Measurements from ENCODE around the gene USP47. TPM values are rescaled to one million over a fixed set of nuclear protein-coding genes. Genes with fewer than 3 reads are reported as not detected.

USP47 gene
- total and polyA plus RNA-seq, 2 of the 13 experiments (the other 11 are each of a cell fraction or from before 2014, with no cell fraction given), result 12.2 to 52.7 TPM

- TF ChIP-seq NFE2 (CRISPR knock-in tag; IDR thresholded peaks at IDR 0.05) (no peak), MYNN (CRISPR knock-in tag; IDR thresholded peaks at IDR 0.05; ENCODE audit: low read depth) (peak; percentile 34; the same call in 1 of the 2 replicates), ZBTB44 (CRISPR knock-in tag; IDR thresholded peaks at IDR 0.05) (0 out of 2 replicates have a peak, but pooled peaks have one; percentile 76), HDAC1 (CRISPR knock-in tag; IDR thresholded peaks at IDR 0.05) (peak; percentile 84), HNRNPL (IDR thresholded peaks at IDR 0.05; ENCODE audit: low read depth, low read length) (no peak), RORA (CRISPR knock-in tag; IDR thresholded peaks at IDR 0.05) (no peak), ZNF816 (CRISPR knock-in tag; IDR thresholded peaks at IDR 0.05; ENCODE audit: borderline replicate concordance) (peak; percentile 69; the same call in 1 of the 2 replicates), PAXIP1 (CRISPR knock-in tag; conservative IDR thresholded peaks at IDR 0.05) (peak; percentile 66), ZNF251 (CRISPR knock-in tag; IDR thresholded peaks at IDR 0.05) (no peak), DPF2 (CRISPR knock-in tag; IDR thresholded peaks at IDR 0.05; ENCODE audit: borderline replicate concordance, low read depth) (no peak), ZBTB46 (CRISPR knock-in tag; IDR thresholded peaks at IDR 0.05; ENCODE audit: borderline replicate concordance) (peak; percentile 78; the same call in 1 of the 2 replicates), ATF3 (CRISPR knock-in tag; IDR thresholded peaks at IDR 0.05) (0 out of 2 replicates have a peak, but pooled peaks have one; percentile 7), ZNF383 (CRISPR knock-in tag; IDR thresholded peaks at IDR 0.05; ENCODE audit: borderline replicate concordance) (no peak; the same call in 1 of the 2 replicates), MXD3 (CRISPR knock-in tag; IDR thresholded peaks at IDR 0.05) (peak; percentile 74), HNF1B (CRISPR knock-in tag; IDR thresholded peaks at IDR 0.05) (no peak), PAX8 (CRISPR knock-in tag; IDR thresholded peaks at IDR 0.05; ENCODE audit: borderline replicate concordance) (no peak), GZF1 (CRISPR knock-in tag; IDR thresholded peaks at IDR 0.05) (peak; percentile 87), WIZ (CRISPR knock-in tag; IDR thresholded peaks at IDR 0.05) (0 out of 2 replicates have a peak, but pooled peaks have one; percentile 59), NR1H2 (CRISPR knock-in tag; IDR thresholded peaks at IDR 0.05; ENCODE audit: borderline replicate concordance, low read depth) (peak; percentile 69; the same call in 1 of the 2 replicates)
Measured at GRCh38 chr11:11841723-11842420, at the start of gene USP47 (continued).
